Measurements from ENCODE around the gene ETNK2.
"Not testable (repeated sequence)": the region's sequence is repeated elsewhere in the genome, so short reads cannot be mapped to it uniquely, and the experiment has no call there.

The ETNK2 gene

GRCh38 chr1:204126386-204126785, 25.5 kb downstream of the ETNK2 start:
- no peak for DNase-seq (ENCODE audit: low read depth)

DNA sequence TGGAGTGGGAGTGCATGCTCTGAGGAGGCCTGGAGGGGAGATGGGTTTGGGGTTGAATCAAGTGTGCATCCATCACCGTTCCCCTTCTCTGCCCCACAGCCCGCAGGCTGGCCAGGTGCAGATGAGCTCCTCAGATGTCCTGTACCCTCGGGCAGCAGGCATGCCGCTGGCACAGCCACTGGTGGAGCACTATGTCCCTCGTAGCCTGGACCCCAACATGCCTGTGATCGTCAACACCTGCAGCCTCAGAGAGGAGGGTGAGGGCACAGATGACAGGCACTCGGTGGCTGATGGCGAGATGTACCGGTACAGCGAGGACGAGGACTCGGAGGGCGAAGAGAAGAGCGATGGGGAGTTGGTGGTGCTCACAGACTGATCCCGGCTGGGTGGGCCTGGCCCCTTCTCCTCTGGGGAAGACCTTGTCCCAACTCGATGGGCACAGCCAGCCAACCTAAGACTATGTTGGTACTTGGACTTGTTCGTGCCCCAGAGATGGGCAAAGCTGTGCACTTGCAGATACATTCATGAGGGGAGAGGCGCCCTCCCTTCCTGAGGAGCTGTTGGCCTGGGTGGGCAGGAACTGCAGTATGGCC, 26.0 kb downstream of the ETNK2 start:
- no peak for DNase-seq (ENCODE audit: low read depth)

DNA sequence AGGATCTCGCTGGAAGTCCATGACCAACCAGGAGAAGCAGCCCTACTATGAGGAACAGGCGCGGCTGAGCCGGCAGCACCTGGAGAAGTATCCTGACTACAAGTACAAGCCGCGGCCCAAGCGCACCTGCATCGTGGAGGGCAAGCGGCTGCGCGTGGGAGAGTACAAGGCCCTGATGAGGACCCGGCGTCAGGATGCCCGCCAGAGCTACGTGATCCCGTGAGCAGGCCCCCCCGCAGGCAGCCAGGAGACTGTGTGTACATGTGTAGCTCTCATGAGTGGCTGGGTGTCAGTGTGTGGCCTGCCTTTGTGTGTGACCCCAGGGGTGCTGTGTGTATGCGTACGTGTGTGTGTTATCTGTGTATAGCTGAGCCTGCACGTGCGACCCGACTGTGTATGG, 27.2 kb downstream of the ETNK2 start:
- DNase-seq (ENCODE audit: low read depth), result no peak

DNA sequence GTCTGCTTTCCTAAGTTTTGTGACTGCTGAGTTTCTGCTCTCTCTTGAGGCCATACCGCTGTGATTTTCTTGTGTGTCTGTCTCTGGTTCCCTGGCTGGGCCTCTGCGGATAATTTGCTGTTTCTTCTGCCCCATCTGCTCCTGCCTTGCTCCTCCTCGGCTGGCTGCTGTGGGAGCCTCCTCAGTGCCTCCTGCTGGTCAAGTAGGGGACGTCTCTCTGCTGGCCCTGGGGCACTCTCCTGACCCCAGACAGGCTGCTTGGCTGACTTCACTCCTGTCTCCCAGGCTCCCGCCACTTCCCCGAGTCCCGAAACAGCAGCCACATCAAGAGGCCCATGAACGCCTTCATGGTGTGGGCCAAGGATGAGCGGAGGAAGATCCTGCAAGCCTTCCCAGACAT, 28.5 kb downstream of the ETNK2 start:
- DNase-seq (ENCODE audit: low read depth), result no peak

GRCh38 chr1:204121840-204122555, 29.8 kb downstream of the ETNK2 start:
- DNase-seq (ENCODE audit: low read depth), result no peak

DNA sequence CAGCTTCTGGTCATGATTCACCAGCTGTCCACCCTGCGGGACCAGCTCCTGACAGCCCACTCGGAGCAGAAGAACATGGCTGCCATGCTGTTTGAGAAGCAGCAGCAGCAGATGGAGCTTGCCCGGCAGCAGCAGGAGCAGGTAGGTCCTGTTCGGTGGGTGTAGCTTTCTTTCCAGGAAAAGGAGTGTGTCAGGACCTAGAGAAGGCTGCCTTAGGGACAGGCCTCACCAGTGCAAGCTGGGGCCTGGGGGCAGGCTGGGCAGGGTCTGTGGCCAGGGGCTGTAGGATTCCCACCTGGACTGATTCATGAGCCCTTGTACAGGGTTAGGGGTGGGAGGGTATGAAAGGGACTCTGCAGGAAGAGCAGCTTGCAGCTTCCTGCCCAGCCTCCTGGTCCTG, 35.3 kb downstream of the ETNK2 start:
- no peak for DNase-seq (ENCODE audit: low read depth)

DNA sequence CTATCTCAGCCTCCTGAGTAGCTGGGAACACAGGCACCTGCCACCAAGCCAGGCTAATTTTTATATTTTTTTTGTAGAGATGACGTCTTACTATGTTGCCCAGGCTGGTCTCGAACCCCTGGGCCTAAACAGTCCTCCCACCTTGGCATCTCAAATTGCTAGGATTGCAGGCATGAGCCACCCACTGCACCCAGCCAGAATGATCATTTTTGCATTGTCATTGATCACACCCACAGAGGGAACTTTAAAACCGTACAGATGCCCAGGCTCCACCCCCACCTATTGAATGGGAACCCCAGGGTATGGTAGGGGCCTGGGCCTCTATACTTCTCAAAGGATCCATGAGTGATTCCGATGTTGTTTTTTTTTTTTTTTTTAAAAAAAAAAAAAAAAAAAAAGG, 36.7 kb downstream of the ETNK2 start:
- DNase-seq (ENCODE audit: low read depth), result no peak

GRCh38 chr1:204114606-204115005, 37.2 kb downstream of the ETNK2 start:
- DNase-seq (ENCODE audit: low read depth), result no peak

GRCh38 chr1:204113896-204114295, 37.9 kb downstream of the ETNK2 start:
- no peak for DNase-seq (ENCODE audit: low read depth)

DNA sequence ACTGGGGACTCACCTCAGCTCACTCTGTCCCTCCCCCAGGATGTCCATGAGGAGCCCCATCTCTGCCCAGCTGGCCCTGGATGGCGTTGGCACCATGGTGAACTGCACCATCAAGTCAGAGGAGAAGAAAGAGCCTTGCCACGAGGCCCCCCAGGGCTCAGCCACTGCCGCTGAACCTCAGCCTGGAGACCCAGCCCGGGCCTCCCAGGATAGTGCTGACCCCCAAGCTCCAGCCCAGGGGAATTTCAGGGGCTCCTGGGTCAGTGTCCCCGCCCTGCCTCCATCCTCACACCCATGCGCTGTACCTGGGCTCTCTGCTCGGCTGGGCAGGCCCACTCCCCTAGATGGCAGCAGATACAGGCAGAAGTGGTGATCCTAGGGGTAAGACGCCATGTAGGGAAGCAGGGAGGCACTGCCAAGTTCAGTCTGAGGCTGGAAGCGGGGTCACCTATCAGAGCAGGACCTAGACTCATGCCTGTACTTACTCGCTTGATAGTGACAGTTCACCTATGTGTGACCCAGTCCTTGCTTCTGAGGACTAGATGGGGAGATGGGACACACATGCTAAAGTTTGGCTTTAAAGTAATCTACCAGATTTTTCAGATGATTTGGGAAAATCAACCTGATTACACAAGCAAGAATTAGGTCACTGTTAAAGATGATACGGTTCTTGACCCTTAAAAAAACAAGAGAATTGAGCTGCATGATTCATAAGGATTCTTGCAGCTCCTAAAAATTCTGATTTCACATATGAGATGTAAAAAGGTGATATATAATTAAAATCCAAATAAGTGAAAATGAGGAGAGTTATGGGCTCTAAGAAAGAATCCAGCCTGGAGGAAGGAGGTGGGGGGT, 38.7 kb downstream of the ETNK2 start:
- no peak for DNase-seq (ENCODE audit: low read depth)

GRCh38 chr1:204110894-204111633, 40.8 kb downstream of the ETNK2 start:
- no peak for DNase-seq (ENCODE audit: low read depth)

DNA sequence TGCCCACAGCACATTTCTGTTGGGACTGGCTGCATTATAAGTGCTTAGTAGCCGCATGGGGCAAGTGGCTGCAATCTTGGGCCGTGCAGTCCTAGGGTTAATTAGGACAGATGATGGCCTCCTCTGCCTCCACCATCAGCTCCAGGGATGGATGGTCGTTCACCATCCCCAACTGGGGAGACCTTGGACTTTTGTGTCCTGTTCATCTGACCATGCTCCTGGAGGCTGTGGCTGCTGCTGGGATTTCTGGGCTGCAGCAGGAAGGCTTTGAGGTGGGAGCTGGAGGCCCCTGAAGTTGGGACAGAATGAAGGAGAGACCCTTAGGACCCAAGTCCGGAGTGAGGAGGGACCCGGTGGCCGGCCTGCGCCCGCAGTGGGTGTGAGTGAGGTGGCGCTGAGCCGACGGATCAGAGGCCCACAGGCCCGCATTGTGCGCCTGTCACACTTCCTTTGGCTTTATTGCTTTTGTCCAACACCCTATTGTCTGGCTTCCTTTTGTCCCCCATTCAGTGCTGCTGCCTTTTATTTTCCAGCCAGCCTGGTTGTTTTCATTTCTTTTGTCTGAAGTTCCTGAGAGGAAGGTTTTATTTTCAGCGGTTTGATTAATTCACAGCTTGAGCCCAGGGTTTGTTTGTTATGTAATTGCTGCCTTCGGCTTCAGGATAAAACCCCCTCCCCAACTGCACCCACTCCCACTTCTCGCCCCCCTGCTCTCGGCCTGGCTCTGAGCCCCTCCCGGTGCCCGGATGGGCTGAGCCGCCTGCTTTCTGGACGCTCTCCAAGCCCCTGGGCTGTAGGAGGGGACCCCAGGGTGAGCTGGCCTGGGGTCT, 43.3 kb downstream of the ETNK2 start:
- no peak for DNase-seq (ENCODE audit: low read depth)

- DNase-seq (ENCODE audit: low read depth), result no peak
These were observed 44.0 kb downstream of the ETNK2 start for GRCh38 chr1:204107892-204108291.

GRCh38 chr1:204106825-204107224, 45.0 kb downstream of the ETNK2 start:
- DNase-seq (ENCODE audit: low read depth), result no peak

DNA sequence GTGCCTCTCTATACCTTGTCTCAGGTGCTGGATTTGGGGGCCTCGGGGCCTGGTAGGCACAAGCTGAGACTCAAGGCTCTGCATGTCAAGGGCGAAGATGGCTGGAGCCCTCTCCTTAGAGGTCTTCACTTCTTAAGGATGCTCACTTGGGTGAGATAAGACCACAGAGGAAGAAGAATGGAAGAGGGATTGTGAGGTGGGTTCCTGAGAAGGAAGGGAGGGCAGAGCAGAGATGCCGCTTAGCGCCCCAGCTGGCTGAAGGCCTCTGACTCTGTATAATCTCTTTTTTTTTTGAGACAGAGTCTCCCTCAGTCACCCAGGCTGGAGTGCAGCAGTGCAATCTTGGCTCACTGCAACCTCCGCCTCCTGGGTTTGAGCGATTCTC, 46.7 kb downstream of the ETNK2 start:
- DNase-seq (ENCODE audit: low read depth), result no peak

GRCh38 chr1:204104331-204105130, 47.3 kb downstream of the ETNK2 start:
- DNase-seq (ENCODE audit: low read depth), result no peak

DNA sequence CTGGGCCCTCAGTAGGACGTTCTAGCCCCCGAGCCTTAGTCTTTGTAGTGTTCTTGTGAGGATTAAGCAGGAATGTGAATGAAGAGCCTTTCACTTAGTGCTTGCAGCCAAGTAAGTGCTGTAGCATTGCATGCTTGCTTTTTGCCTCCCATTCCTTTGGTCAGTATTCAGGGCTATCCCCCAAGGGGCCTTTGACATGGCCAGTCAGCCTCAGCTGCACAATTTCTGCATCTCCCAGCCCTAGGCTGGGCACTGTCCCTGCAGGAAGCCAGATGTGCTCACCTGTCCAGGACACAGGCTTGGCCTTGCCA, 48.5 kb downstream of the ETNK2 start:
- DNase-seq (ENCODE audit: low read depth), result no peak

DNA sequence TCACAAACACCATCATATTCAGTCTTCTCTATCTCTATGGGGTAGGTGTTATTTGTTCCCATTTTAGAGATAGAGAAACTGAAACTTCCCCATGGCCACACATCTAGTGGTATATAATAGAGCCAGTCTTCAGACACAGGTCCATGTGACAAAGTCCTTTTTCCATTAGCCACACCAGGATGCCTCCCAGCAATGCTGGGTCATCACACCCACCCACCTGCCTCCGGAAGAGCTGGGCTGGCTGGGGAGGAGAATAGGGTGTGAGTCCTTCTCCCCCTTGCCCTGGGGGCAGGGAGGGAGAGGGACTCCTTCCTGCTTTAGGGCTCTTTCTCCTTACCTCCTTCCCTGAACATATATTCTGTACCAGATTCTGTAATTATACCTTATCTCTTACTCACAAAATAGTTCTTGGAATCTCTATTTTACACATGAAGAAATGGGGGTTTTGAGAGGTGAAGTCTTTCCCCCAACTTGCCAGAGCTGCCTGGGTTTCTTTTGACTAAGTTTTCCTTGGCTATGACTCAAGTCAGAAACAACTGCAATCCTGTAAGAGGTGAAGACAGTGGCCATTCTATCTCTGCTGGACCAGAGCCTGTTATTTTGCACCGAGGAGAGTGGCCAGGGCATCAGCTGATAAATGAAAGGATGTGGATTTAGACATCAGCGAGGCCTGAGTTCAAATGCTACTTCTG, 49.0 kb downstream of the ETNK2 start:
- no peak for DNase-seq (ENCODE audit: low read depth)

DNA sequence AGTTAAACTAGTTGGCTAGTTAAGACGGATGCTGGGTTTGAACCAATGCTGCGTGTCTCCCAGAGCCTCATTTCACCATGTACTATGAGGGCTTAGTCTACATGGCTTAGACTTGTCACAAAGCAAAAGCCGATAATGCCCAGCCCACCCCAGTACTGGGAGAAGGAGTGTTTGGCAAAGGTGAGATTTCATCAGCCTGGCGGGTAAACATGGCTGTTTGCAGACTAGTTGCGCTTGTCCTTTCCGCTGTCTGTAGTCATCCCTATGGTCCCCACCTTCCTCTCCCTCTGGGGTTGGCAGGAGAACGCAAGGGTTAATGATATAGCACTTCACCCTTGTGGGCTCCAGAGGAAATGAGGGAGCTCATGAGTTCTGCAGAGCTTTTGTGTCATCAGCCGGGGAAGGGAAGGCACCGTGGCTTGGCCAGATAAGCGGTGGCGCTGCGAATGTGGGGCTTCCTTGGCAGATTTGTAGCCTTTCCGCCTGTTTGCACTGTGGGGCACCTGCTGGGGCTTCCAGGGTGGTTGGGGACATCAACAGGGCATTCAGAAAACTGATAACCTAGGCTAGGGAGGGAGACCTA, 49.7 kb downstream of the ETNK2 start:
- no peak for DNase-seq (ENCODE audit: low read depth)

DNA sequence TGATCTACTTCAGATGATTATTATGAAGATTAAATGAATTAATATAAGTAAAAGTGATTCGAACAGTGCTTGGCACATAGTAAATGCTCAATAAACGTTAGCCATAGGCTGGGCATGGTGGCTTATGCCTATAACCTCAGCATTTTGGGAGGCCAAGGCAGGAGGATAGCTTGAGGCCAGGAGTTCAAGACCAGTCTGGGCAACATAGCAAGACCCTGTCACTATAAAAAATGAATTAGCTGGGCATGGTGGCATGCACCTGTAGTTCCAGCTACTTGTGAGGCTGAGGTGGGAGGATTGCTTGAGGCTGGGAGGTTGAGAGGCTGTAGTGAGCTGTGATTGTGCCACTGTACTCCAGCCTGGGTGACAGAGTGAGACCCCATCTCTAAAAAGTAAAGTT, 52.1 kb downstream of the ETNK2 start:
- not testable (repeated sequence) for DNase-seq (ENCODE audit: low read depth)
